GM18507 (cell line): ENCODE data around the gene GYPA.
A peak's percentile ranks its signal among the peaks of the same experiment; 100 is the strongest.
"Not testable (repeated sequence)": the region's sequence is repeated elsewhere in the genome, so short reads cannot be mapped to it uniquely, and the experiment has no call there.

ENCODE experiments used
- DNase-seq: peaks from one replicate; pipeline ENCODE4 v3.0.0; 2011; ENCODE audit warnings: low read depth; ENCODE audit not compliant: insufficient read length; ENCODE audit errors: extremely low spot score
- FAIRE-seq: peaks from 2 replicates; lab custom pipeline; 2011; peaks lifted over from hg19 to GRCh38; lab: Jason Lieb, UNC

Gene GYPA

DNA sequence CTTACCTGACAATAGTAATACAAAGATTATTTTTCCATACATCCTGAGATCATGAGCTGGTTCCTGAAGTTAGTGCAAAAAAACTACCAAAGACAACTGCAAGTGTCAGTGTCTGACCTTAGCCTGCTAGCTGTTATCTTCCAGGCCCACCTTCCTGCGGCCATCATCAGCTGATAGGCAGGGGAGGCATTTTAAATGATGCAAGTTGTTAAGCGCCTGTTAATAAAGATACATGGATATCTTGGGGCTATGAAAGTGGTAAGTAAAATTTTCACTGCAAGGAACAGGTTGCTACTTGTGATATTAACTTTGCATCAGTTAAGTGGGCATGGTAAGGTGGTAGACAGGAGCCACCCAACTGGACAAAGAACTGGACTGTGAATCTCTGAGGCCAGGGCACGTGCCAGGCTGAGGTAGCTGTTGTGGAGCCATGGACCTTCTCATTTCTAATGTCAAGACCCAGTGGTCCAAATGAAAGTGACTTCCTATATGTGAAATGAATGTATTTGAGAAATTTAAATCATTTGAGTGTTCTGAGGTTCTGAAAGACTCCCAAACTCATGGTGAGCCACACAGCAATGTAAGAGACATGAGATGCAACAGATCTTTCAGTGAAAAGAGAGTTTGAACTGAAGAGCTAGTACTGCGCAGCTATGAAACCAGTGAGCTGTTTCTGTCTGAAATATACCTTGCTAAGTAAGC, at the start of gene GYPA:
GYPA (minus strand) TSS at position 125 of the 702 bp plus-strand sequence; CDS start at position 42, 83 bp downstream.
- FAIRE-seq, DNase-seq: not testable (repeated sequence)

GRCh38 chr4:144190009-144190408, 49.5 kb upstream of the GYPA start:
- no peak for DNase-seq
- FAIRE-seq = no peak

DNA sequence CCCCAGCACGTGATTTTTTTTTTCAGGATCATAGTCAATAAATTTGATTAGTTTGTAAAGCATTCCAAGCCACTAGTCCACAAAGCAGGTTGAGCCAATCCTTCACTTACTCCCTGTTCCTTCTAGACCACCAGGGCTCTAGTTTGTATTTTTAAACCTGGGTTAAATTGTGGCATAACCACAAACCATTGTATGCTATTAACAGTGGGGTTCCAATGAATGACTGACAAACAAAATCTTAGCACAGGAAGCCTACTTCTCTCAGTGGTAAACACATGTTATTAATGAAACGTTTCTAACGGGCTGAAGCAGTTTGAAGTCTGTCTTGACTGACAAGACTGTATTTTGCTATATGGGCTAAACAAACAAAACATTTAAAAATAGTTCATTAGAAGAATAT, 48.6 kb upstream of the GYPA start:
- FAIRE-seq = no peak

DNA sequence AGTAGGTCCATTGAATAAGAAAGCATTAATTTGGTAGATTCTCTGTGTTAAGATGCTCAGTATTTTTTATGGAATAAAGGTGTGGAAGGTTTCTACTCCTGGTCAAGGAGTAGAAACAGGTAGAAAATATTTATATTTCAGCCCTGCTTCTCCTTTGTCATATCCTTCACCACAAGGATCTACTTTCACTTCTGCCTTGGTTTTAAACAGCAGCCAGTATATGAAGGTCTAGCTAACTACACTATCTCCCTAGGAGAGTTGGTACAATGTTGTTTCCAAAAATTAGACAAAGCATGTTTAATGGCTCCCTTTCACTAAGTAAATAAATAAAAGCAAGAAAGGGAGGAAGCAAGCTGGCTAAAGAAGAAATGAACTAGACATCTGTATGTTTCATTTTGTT, 44.6 kb upstream of the GYPA start:
- FAIRE-seq = no peak
- DNase-seq = no peak

More for the DNA sequence above, 48.6 kb upstream of the GYPA start:
- no peak for DNase-seq

GRCh38 chr4:144183165-144183564, 42.6 kb upstream of the GYPA start:
- FAIRE-seq (no peak), DNase-seq (no peak)

DNA sequence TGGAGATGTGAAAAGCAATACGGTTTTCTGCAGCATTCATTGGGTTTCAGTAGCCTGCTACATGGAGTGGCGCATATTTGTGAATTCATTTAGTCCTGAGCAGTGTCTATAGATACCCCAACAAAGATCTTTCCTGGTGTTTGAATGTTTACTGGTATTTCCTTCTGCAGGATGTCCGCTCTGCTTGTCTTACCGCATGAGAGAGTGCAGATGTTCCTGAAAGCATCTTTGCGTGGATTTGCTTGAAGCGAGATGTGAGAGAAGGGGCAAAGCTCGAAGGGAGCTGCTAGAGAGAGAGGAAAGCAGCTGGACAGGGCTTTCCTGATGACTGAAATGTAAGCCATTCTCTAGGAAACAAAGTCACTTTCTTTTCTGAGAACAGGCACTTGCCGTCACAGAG, 40.9 kb upstream of the GYPA start:
- FAIRE-seq (no peak), DNase-seq (no peak)

- FAIRE-seq (no peak), DNase-seq (no peak)
Observed at GRCh38 chr4:144179152-144179739, 38.7 kb upstream of the GYPA start.

DNA sequence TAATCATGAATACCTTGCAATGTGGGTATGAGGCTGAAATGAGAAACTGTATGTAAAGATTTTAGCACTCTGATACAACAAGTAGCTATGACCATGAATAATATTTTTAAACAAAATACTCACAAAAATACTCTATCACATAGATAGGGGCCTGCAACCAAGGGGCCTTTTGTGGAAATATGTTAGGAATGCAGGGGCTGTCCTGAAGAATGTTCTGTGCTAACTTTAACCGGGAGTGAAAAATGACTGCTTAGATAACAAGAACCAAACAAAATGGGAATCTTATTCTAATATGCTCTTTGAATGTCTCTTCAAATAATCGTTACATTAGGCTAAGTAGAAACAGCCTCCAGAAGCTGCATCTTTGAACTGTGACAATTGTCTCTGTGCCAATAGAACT, 37.9 kb upstream of the GYPA start:
- no peak for FAIRE-seq

DNA sequence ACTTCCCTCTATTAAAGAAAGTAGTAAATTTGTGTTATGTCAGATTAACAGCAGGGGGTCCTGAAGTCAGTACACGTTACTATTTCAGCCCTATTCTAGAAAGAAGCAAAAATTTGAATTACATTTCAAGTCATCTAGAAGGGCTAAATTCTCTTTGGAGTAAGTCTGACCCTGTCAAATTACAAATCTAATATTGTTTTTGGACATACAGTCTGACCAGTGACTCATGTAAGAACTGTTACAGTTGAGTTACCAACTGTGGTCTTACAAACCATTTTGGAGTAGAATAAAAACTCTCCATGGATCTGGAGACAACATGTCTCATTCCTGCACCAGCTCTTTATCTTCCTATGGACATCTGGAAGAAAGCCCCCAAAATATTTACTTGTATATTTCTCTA, 36.0 kb upstream of the GYPA start:
- DNase-seq (no peak), FAIRE-seq (no peak)

More for the DNA sequence above, 37.9 kb upstream of the GYPA start:
- no peak for DNase-seq

DNA sequence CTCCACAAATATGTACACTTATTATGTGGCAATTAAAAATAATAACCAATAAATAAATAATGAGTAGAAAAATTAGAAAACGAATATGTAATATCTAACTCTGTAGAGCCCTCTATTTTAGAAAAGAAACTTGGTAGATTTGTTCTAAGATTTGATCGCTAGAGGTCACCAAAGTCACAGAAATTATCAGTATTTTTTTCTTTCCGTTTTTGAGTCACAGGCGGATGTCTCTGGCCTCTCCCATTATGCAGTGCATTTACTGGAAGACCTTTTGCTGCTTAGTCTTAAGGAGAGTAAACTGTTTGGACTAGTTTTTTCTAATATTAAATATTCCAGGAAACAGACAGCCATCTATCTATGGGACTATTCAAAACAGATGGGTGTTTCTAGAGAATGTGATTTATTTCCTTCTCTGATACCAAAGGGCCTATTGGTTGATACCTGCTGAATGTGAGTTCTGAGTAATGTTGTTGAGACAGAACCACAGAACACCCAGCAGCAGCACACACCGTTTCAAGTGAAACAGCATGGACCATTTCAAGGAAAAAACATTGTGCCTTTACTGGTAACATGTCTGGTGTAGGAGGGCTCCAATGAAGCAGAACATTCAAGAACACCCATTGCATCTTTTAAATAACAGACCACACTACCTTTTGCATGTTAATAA, 34.0 kb upstream of the GYPA start:
- DNase-seq (peak; percentile 14), FAIRE-seq (peak; percentile 89)

DNA sequence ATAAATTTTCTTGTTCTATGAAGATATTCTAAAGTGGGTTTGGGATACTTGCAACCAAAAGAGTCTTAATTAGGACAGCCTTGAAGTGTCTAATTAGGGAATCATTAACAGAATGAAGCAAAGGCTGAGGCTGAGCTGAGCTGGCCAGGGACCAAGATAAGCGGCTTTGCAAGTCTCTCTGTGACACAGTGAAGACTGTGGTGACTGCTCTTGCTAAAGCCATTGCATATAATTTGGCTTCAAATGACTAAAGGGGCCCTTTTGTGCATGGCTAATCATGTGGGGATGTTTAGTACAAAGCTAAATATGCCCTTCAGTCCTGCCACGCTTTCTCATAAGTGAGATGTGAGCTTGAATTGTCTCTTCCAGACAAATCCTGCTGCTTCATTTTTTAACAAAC, 31.2 kb upstream of the GYPA start:
- DNase-seq (no peak), FAIRE-seq (no peak)

- no peak for DNase-seq
- FAIRE-seq = no peak
Observed at GRCh38 chr4:144169211-144169610, 28.7 kb upstream of the GYPA start.

- FAIRE-seq = no peak
- no peak for DNase-seq
Observed at GRCh38 chr4:144154044-144154443, 13.5 kb upstream of the GYPA start.

GRCh38 chr4:144142690-144143326, 2.3 kb upstream of the GYPA start:
- FAIRE-seq = peak; percentile 12
- not testable (repeated sequence) for DNase-seq

- no peak for DNase-seq
- FAIRE-seq = no peak
Observed at GRCh38 chr4:144141493-144141892, 975 bp upstream of the GYPA start.

GRCh38 chr4:144139991-144140390, 527 bp downstream of the GYPA start:
- DNase-seq, FAIRE-seq: not testable (repeated sequence)

- not testable (repeated sequence) for DNase-seq, FAIRE-seq
Observed at GRCh38 chr4:144139547-144139946, 971 bp downstream of the GYPA start.

GRCh38 chr4:144138239-144138638, 2.3 kb downstream of the GYPA start:
- not testable (repeated sequence) for DNase-seq, FAIRE-seq

- not testable (repeated sequence) for FAIRE-seq
Observed at GRCh38 chr4:144137137-144137931, 3.2 kb downstream of the GYPA start.

More at GRCh38 chr4:144137137-144137931, 3.2 kb downstream of the GYPA start:
- DNase-seq = not testable (repeated sequence)
